Natural killer cell treated with Interleukin-12 subunit alpha and Interleukin-12 subunit beta and Interleukin-15 and Interleukin-18, amount 100 ng/mL, for 72 hours (primary cell): ENCODE results near the gene AGBL1. TPM values are rescaled to one million over a fixed set of nuclear protein-coding genes. Genes with fewer than 3 reads are reported as not detected.

Experiments used
- ATAC-seq, 2 donors: fragments of 150-1000 bp; cut with Tn5 transposase in 1 of 2; sonication (Bioruptor Pico), chemical (Tn5 transposase) in 1 of 2; 2 replicates each; pipeline ENCODE4 v1.10.0; 2021
- DNase-seq: peaks from one replicate; pipeline ENCODE4 v3.0.0; 2022; ENCODE audit warnings: low spot score
- H3K27ac Mint-ChIP-seq, 2 donors: 1 replicate in 1 of 2; 2 replicates in 1 of 2; pipeline ENCODE4 v1.8.0; 2022; ENCODE audit warnings: mixed read lengths in 2 of 2, mild to moderate bottlenecking in 1 of 2, moderate library complexity in 1 of 2
- H3K27me3 Mint-ChIP-seq, 2 donors: 1 replicate in 1 of 2; 2 replicates in 1 of 2; pipeline ENCODE4 v1.8.0; 2022; ENCODE audit warnings: mixed read lengths in 2 of 2
- H3K36me3 Mint-ChIP-seq: one replicate; pipeline ENCODE4 v1.8.0; 2022; ENCODE audit warnings: mixed read lengths
- H3K4me1 Mint-ChIP-seq, 2 donors: 1 replicate in 1 of 2; 2 replicates in 1 of 2; pipeline ENCODE4 v1.8.0; 2022; ENCODE audit warnings: low read depth in 2 of 2, mixed read lengths in 2 of 2, mild to moderate bottlenecking in 1 of 2
- H3K4me3 Mint-ChIP-seq: one replicate; pipeline ENCODE4 v1.8.0; 2022; ENCODE audit warnings: mixed read lengths
- H3K9me3 Mint-ChIP-seq: 2 replicates; pipeline ENCODE4 v1.8.0; 2022; ENCODE audit warnings: mixed read lengths
- total RNA-seq, 2 donors: library from RNA; stranded (reverse); gene quantifications; one replicate each; pipeline ENCODE4 v1.2.3, GENCODE V29; 2022

Gene AGBL1
- total RNA-seq, 2 donors from 2014 or later = not detected

DNA sequence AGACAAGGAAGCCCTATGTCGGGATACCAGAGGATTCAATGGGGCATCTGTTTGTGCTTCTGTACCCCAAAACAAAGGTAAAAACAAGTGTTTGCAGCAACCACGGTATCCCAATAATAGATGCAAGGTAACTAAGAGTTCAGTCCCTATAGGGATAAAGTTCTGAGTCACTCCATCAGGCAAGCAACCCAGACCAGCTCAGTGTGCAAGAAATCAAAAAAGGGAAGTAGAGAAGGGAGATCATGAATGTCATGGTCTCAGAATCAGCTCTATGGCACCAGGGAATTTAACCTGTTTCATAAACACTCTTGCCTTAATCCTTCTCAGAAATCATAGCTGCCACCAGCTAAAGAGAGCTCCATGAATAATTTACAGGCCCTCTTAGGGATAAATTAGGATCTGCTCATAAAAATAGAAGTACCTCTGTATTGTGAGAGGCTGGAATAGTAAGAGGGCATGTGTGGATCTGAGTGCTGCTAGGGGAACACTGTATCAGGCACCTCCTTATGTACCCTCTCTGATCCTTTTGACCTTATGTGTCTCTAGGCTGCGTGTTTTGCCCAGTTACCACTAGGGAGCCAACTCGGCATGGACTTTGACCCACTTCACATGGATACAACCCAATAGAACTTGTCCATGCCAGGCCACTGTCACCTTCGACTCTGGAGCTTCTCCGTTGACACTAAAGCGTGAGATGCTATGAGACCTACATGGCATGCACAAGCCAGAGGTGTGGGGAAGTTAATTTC, 754.6 kb downstream of the AGBL1 start:
- Mint-ChIP-seq H3K27me3 (peaks cover 0 to 2% of the 10 kb centered on the region in 2 donors), H3K36me3 (no peaks in the 10 kb centered on the region), H3K4me1 (no peaks in the 10 kb centered on the region), H3K9me3 (peaks cover 7% of the 10 kb centered on the region), H3K27ac (no peak overlapping the region), H3K4me3 (no peak overlapping the region)
- ATAC-seq (no peak), DNase-seq (no peak)

DNA sequence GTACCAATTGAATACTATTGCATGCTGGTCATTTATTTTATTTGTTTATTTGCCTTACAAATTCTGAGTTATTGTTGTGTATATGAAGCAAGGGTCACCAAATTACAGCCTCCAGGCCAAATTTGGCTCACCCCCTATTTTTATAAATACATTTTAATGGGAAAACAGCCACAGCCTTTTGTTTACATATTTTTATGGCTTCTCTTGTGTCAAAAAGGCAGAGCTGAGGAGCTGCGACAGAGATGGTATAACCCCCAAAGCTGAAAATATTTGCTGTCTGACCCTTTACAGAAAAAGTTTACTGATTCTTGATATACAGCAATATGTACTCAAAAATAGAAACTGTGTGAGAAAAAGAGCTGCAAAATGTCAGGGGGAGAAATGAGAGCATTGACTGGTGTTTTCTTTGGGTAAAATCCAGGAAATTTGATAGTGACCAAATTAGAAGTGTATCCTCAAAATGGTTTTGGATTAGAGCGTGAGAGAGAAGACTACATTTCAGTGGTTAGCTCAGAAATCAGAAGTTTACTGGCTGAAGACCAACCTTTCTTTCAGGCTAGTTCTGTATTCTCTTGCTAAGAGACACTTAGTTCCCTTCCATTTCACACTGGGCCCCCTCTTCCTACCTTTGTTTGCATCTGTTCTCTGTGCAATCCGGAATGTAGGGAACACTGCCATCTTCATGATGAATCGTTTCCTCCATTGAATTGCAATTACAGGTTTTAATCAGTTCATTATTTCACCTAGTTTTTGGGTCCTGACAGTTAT, 757.8 kb downstream of the AGBL1 start:
- ATAC-seq = no peak
- Mint-ChIP-seq H3K9me3 (peaks cover 7% of the 10 kb centered on the region), H3K27ac (no peak overlapping the region), H3K4me3 (no peak overlapping the region), H3K36me3 (no peaks in the 10 kb centered on the region), H3K4me1 (no peaks in the 10 kb centered on the region), H3K27me3 (peaks cover 0 to 2% of the 10 kb centered on the region in 2 donors)
- no peak for DNase-seq

DNA sequence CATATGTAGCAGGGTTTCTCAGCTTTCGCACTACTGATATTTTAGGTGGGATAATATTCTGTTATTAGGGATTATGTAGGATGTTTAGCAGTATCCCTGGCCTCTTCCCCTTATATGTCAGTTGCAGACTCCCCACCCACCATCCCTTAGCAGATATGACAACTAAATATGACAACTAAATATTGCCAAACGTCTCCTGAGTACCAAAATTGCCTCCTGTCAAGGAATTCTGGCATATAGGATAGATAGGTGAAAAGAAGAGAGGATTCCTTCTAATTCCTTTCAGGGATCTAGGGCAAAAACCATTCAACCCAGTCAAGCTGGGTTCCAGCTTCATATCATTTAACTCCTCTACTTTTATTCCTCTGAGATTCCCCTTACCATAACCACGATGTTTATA, 759.8 kb downstream of the AGBL1 start:
- no peak for ATAC-seq
- Mint-ChIP-seq H3K4me1 (no peaks in the 10 kb centered on the region), H3K4me3 (no peak overlapping the region), H3K27ac (no peak overlapping the region), H3K27me3 (no peaks in the 10 kb centered on the region), H3K9me3 (no peaks in the 10 kb centered on the region), H3K36me3 (no peaks in the 10 kb centered on the region)
- DNase-seq = no peak

DNA sequence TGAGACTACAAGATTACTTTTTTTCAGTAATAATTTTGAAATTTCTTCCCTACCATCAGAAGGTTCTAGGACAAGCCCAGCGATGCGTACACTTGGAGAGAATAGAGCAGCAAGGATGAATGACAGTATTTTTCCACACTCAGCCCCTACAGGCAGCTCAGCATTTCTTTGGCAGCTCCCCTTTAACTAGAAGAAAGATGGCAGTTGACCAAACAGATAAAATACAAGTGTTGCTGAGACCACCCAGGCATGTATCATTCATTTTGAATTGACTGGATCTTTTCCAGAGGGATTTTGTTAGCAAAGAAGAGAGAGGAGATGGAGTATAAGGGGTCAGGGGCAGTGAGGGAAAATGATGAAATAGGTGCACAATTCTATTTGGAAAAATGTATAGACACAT, 761.3 kb downstream of the AGBL1 start:
- ATAC-seq = no peak
- Mint-ChIP-seq H3K9me3 (no peaks in the 10 kb centered on the region), H3K36me3 (no peaks in the 10 kb centered on the region), H3K4me3 (no peak overlapping the region), H3K27me3 (no peaks in the 10 kb centered on the region), H3K27ac (no peak overlapping the region), H3K4me1 (no peaks in the 10 kb centered on the region)
- DNase-seq = no peak

DNA sequence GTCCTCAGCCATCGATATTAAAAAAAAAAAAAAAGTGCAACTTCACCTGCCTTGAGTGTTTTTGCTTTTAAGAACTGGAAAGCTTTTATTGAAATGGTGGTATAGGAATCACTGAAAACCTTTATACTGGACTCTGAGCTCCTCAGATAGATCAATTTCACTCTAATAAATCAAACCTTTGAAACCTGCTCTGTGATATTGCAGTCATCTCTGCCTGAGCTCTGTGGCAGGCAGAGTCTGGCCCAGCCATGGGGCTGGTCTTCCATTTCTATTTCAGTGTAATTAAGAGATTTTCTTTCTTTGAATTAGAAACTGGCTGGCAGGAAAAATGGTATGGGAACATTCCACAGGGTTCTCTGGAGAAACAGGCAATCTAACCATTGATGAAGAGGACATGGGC, 762.5 kb downstream of the AGBL1 start:
- no peaks in the 10 kb centered on the region for H3K9me3 Mint-ChIP-seq
- ATAC-seq (no peak), DNase-seq (no peak)
- H3K4me1 Mint-ChIP-seq = no peaks in the 10 kb centered on the region
- H3K27me3 Mint-ChIP-seq = no peaks in the 10 kb centered on the region
- H3K27ac Mint-ChIP-seq = no peak overlapping the region
- H3K4me3 Mint-ChIP-seq = no peak overlapping the region
- no peaks in the 10 kb centered on the region for H3K36me3 Mint-ChIP-seq

DNA sequence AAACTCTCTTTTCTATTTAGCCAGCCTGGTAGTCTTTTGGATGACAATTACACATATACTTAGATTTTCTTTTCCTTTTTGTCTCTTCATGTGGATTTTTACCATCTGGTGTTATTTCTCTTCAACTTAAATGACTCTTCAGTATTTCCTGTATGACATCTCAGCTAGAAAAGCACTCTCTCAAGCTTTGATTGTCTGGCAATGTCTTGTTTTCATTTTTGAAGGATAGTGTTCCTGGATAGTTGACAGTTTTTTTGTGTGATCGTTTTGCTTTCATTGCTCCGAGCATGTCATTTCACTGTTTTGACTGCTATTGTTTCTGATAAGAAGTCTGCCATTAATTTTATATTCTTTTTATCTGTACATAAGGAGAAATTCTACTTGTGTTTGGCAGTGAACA, 766.4 kb downstream of the AGBL1 start:
- H3K27me3 Mint-ChIP-seq = peaks cover 0 to 3% of the 10 kb centered on the region in 2 donors
- H3K4me3 Mint-ChIP-seq = no peak overlapping the region

DNA sequence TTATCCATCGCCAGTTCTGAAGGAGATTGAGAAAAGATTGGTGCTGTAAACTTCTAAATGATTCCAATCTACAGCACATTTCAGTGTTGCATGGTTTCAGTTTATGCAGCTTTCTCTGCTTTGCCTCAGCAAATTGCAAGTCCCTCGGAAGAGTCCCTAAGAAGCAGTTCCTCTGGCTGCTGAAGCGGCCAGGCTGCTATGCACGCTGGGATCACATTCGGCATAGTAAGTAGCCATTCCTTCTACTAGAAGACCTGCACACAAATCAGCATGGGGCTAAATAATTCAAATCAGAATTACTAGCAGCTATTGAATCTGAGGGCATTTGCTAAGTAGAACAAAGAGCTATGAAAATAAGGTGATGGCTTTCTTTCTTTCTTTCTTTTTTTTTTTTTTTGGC, 769.5 kb downstream of the AGBL1 start:
- Mint-ChIP-seq H3K4me1 (no peaks in the 10 kb centered on the region), H3K4me3 (no peak overlapping the region), H3K27ac (no peak overlapping the region), H3K27me3 (peaks cover 0 to 3% of the 10 kb centered on the region in 2 donors), H3K9me3 (peaks cover 3% of the 10 kb centered on the region), H3K36me3 (no peaks in the 10 kb centered on the region)
- no peak for ATAC-seq
- no peak for DNase-seq

More for the DNA sequence above, 766.4 kb downstream of the AGBL1 start:
- DNase-seq (no peak), ATAC-seq (no peak)
- Mint-ChIP-seq H3K9me3 (peaks cover 3% of the 10 kb centered on the region), H3K4me1 (no peaks in the 10 kb centered on the region), H3K36me3 (no peaks in the 10 kb centered on the region), H3K27ac (no peak overlapping the region)

DNA sequence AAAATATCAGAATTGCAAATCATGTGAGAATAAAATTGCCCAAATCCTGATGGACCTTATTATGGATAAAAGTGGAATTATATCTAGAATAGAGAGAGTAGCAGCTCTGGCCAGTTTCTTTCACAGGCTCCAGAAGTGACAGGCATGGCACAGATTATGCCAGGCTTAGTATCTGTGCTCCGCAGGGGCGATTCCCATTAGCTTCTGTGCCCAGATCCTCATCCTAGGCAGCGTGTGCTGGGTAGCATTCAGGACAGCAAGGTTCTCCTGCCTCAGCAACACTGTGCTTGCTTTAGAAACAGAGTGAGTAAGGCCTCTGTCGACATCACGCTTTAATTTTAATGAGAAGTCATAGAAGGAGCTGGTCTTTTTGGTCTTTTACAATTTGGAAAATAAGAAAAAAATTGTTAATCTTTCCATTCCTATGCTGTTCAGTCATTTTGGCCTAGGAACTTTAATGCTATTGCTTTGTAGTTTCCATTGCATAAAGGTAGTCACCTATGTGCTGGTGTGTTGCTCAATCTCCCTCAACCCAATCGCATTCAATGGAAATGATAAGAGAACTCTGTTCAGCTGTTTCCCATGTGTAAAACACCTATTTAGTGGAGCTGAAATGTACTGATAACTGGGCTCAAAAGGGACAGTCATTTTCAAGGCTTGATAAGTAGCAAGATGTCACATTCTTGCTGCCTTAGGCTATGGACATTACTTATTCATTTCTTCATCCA, 770.1 kb downstream of the AGBL1 start:
- Mint-ChIP-seq H3K36me3 (no peaks in the 10 kb centered on the region), H3K4me1 (no peaks in the 10 kb centered on the region), H3K9me3 (peaks cover 3% of the 10 kb centered on the region), H3K27me3 (peaks cover 0 to 3% of the 10 kb centered on the region in 2 donors), H3K4me3 (no peak overlapping the region), H3K27ac (no peak overlapping the region)
- DNase-seq (no peak), ATAC-seq (no peak)

DNA sequence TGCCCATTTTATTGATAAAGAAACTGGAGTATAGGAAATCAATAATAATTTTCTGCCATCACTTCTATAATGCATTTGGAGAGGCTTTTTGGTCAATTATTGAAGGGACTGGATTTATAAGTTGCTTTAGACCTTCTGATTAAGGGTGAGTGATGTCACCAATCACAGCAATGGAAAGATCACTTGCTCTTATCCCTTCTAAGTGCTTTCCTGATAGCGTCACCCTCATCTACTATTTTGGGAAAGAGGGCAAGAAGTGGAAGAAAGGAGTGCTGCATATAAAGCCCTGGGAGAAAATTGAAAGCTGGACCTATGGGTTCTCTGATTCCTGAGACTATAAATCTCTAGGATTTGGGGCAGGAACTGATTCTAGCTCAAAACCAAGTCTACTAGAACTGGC, 771.3 kb downstream of the AGBL1 start:
- Mint-ChIP-seq H3K9me3 (peaks cover 3% of the 10 kb centered on the region), H3K36me3 (no peaks in the 10 kb centered on the region), H3K27ac (no peak overlapping the region), H3K27me3 (peaks cover 0 to 3% of the 10 kb centered on the region in 2 donors), H3K4me1 (no peaks in the 10 kb centered on the region), H3K4me3 (no peak overlapping the region)
- ATAC-seq (no peak), DNase-seq (no peak)

DNA sequence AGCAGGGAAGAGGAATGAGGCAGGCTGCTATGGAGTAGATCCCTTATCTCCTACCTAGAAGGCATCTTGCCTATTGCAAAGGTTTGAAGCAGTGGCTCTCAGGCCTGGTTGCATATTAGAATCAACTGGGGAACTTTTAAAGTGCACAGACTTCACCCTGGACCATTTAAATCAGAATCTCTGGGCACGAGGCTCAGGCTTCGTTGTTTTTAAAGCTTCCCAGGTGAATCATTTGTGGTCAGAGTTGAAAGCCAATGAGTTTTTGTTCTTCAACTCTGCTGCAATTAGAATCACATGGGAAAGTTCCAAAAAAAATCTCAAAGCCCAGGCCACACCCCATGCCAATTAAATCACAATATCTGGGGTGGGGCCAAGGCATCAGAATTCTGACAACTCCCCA, 773.1 kb downstream of the AGBL1 start:
- H3K9me3 Mint-ChIP-seq = peaks cover 9% of the 10 kb centered on the region
- peaks cover 3 to 7% of the 10 kb centered on the region in 2 donors for H3K27me3 Mint-ChIP-seq
- no peak overlapping the region for H3K4me3 Mint-ChIP-seq
- ATAC-seq (no peak), DNase-seq (no peak)
- H3K4me1 Mint-ChIP-seq = no peaks in the 10 kb centered on the region
- no peaks in the 10 kb centered on the region for H3K36me3 Mint-ChIP-seq
- H3K27ac Mint-ChIP-seq = no peak overlapping the region

DNA sequence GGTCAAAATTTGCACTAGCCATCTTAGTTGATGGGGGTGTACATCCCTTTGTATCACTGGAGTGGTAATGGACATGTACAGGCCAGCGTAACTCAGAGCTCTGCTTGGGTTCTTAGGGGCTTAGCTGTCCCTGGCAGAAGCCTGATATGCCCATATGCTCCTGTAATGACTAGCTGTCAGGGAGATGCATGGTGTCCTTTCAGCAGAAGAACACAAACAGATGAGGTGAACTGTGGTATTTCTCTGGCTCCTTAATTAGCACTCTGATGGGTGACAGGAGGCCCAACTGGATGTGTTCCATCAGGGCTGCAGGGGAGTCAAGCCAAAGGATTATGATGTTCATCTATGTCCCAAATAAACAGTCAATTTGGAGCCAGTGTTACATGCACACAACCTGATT, 774.5 kb downstream of the AGBL1 start:
- no peak overlapping the region for H3K4me3 Mint-ChIP-seq
- no peak for ATAC-seq
- DNase-seq = no peak
- peaks cover 9% of the 10 kb centered on the region for H3K9me3 Mint-ChIP-seq
- H3K27me3 Mint-ChIP-seq = peaks cover 3 to 11% of the 10 kb centered on the region in 2 donors
- no peak overlapping the region for H3K27ac Mint-ChIP-seq
- no peaks in the 10 kb centered on the region for H3K4me1 Mint-ChIP-seq
- H3K36me3 Mint-ChIP-seq = no peaks in the 10 kb centered on the region

DNA sequence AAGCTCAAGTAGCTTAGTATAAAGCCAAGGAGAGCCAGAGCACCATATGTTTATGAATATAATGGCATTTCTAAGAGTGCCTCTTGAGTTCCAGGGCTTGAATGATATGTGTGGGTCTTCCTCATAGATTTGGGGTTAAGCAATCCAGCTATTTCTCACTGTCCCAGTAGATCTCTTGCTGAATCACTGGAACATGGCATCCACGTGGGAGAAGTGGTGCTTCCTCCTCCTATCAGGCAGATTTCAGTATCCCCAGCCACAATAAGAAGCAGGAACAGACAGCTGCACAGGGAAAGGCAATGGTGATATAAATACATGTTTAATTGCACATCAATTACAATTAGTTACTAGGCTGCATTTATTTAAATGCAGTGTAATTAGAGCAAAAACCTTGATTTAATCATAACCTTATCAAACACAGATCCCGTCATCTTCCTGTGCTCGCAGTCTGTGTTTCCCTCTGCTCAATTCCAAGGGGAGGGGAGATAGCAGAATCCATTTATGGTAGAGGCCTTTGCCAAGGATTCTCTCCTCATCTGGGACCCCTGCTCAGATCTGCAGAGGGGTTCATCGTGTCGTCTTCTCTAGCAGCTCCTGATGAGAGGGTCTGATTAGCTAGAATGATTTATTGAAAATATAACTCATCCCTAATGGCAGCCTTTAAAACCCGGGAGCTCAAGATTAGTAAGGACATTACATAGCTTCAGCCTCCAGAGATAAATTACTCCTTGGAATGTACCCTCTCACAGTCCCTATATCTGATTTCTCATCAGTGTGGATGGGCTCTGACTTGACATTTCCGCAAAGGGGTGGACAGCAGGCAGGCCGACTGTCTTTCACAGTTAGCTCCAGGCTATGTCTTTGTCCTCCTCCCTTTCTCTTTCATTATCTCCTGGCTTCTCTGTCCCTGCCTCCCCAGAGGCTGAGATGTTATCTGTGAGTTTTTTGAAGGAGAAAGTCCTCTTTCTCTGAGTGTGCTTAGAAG, 775.9 kb downstream of the AGBL1 start:
- H3K36me3 Mint-ChIP-seq = no peaks in the 10 kb centered on the region
- peaks cover 0 to 11% of the 10 kb centered on the region in 2 donors for H3K27me3 Mint-ChIP-seq
- H3K4me1 Mint-ChIP-seq = no peaks in the 10 kb centered on the region
- no peak for ATAC-seq
- H3K27ac Mint-ChIP-seq = no peak overlapping the region
- no peak for DNase-seq
- H3K9me3 Mint-ChIP-seq = peaks cover 6% of the 10 kb centered on the region
- no peak overlapping the region for H3K4me3 Mint-ChIP-seq

DNA sequence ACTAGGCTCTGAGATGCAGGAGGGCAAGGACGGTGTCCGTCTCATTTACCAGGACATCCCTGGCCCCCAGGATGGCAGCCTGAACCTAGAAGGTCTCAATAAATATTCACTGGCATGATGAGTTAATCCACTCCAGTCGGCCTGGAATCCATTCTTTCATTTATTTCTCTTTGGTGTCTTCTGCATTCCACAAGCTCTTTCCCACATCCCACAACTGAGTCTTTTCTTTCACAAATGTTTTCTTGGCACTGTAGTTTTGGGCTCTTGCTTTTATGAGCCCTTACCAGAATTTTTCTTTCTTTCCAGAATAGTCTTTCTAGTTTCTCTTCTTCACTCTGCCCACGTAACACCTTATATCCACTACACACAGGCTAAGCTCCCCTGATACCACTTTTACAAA, 778.0 kb downstream of the AGBL1 start:
- no peaks in the 10 kb centered on the region for H3K36me3 Mint-ChIP-seq
- no peaks in the 10 kb centered on the region for H3K4me1 Mint-ChIP-seq
- no peak for DNase-seq
- H3K27ac Mint-ChIP-seq = no peak overlapping the region
- peaks cover 6% of the 10 kb centered on the region for H3K9me3 Mint-ChIP-seq
- no peak for ATAC-seq
- H3K4me3 Mint-ChIP-seq = no peak overlapping the region
- H3K27me3 Mint-ChIP-seq = peaks cover 0 to 11% of the 10 kb centered on the region in 2 donors
